ENCODE measurements around the gene ITM2C. TPM values are rescaled to one million over a fixed set of nuclear protein-coding genes. Genes with fewer than 3 reads are reported as not detected.

Gene ITM2C
- total RNA-seq, 2 experiments from 2014 or later = 19.8 to 21.5 TPM

GRCh38 chr2:230905448-230906421 lies 41.0 kb downstream of the ITM2C start:
- Histone ChIP-seq H3K4me3 (ENCODE audit: low read length) (no peak overlapping the region), H3K27me3 (ENCODE audit: control insufficient read depth in 1 of 2, insufficient read depth in 2 of 2, low read length in 2 of 2) (no peaks in the 10 kb centered on the region), H3K4me1 (ENCODE audit: insufficient read depth, low read length) (peaks cover 38% of the 10 kb centered on the region), H3K27ac (ENCODE audit: low read depth in 1 of 2, low read length in 2 of 2) (no peak overlapping the region), H3K36me3 (ENCODE audit: insufficient read depth, low read length) (peaks cover 19% of the 10 kb centered on the region), H3K9me3 (ENCODE audit: control insufficient read depth in 1 of 2, insufficient read depth in 1 of 2, low read length in 2 of 2) (no peaks in the 10 kb centered on the region)
- DNase-seq (peak; percentile 49 to 85 (median 76)), ATAC-seq (ENCODE audit: poor library complexity) (peak; percentile 94)
- ChIA-PET POLR2A (interaction anchor here (1.0 to 1.2 kb wide), 2 partner anchors 11 to 39 kb away, joined by 3 to 4 read pairs; no protein-coding TSS in a partner anchor), CTCF (interaction anchor here (0.5 to 2.9 kb wide), 4 partner anchors 39 to 546 kb away, joined by 3 to 9 read pairs (median 4); no protein-coding TSS in a partner anchor)
- H3K4me3 Mint-ChIP-seq = peak overlapping the region; percentile 38
- peak overlapping the region; percentile 84 for H3K27ac Mint-ChIP-seq
- TF ChIP-seq, protein P1, sequence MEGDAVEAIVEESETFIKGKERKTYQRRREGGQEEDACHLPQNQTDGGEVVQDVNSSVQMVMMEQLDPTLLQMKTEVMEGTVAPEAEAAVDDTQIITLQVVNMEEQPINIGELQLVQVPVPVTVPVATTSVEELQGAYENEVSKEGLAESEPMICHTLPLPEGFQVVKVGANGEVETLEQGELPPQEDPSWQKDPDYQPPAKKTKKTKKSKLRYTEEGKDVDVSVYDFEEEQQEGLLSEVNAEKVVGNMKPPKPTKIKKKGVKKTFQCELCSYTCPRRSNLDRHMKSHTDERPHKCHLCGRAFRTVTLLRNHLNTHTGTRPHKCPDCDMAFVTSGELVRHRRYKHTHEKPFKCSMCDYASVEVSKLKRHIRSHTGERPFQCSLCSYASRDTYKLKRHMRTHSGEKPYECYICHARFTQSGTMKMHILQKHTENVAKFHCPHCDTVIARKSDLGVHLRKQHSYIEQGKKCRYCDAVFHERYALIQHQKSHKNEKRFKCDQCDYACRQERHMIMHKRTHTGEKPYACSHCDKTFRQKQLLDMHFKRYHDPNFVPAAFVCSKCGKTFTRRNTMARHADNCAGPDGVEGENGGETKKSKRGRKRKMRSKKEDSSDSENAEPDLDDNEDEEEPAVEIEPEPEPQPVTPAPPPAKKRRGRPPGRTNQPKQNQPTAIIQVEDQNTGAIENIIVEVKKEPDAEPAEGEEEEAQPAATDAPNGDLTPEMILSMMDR (IDR thresholded peaks at IDR 0.05) = no peak
- H3K4me1 Mint-ChIP-seq (ENCODE audit: low read depth) = peaks cover 43% of the 10 kb centered on the region
- no peaks in the 10 kb centered on the region for H3K27me3 Mint-ChIP-seq
- no peaks in the 10 kb centered on the region for H3K9me3 Mint-ChIP-seq
- peaks cover 15% of the 10 kb centered on the region for H3K36me3 Mint-ChIP-seq (ENCODE audit: low read depth)
- intact Hi-C loops (cut with DNase I, micrococcal nuclease) = loop anchor here (2.0 to 10.0 kb wide), 3 partner anchors 41 to 149 kb away; partner anchors contain the start of genes ITM2C (in 1 of the 2) and PSMD1 (in 1 of the 2)

GRCh38 chr2:230906471-230907230 lies 41.9 kb downstream of the ITM2C start:
- H3K27ac ChIP-seq (ENCODE audit: low read depth in 1 of 2, low read length in 2 of 2) = no peak overlapping the region
- peaks cover 20% of the 10 kb centered on the region for H3K36me3 ChIP-seq (ENCODE audit: insufficient read depth, low read length)
- no peaks in the 10 kb centered on the region for H3K27me3 Mint-ChIP-seq
- DNase-seq (peak in 1 of 14 experiments; percentile 32), ATAC-seq (ENCODE audit: poor library complexity) (no peak)
- TF ChIP-seq, protein P1 (IDR thresholded peaks at IDR 0.05) = no peak
- H3K27ac Mint-ChIP-seq = peak overlapping the region; percentile 84
- H3K4me1 Mint-ChIP-seq (ENCODE audit: low read depth) = peaks cover 43% of the 10 kb centered on the region
- H3K36me3 Mint-ChIP-seq (ENCODE audit: low read depth) = peaks cover 19% of the 10 kb centered on the region
- ChIA-PET CTCF (no interaction called here), POLR2A (no interaction called here)
- H3K27me3 ChIP-seq (ENCODE audit: control insufficient read depth in 1 of 2, insufficient read depth in 2 of 2, low read length in 2 of 2) = no peaks in the 10 kb centered on the region
- H3K9me3 ChIP-seq (ENCODE audit: control insufficient read depth in 1 of 2, insufficient read depth in 1 of 2, low read length in 2 of 2) = no peaks in the 10 kb centered on the region
- H3K9me3 Mint-ChIP-seq = no peaks in the 10 kb centered on the region
- intact Hi-C loops (cut with DNase I, micrococcal nuclease) = loop anchor here (5.0 to 10.0 kb wide), 2 partner anchors 146 to 148 kb away; partner anchors contain the start of gene PSMD1 (in 1 of the 2)
- peaks cover 38% of the 10 kb centered on the region for H3K4me1 ChIP-seq (ENCODE audit: insufficient read depth, low read length)
- H3K4me3 ChIP-seq (ENCODE audit: low read length) = no peak overlapping the region
- no peak overlapping the region for H3K4me3 Mint-ChIP-seq

DNA sequence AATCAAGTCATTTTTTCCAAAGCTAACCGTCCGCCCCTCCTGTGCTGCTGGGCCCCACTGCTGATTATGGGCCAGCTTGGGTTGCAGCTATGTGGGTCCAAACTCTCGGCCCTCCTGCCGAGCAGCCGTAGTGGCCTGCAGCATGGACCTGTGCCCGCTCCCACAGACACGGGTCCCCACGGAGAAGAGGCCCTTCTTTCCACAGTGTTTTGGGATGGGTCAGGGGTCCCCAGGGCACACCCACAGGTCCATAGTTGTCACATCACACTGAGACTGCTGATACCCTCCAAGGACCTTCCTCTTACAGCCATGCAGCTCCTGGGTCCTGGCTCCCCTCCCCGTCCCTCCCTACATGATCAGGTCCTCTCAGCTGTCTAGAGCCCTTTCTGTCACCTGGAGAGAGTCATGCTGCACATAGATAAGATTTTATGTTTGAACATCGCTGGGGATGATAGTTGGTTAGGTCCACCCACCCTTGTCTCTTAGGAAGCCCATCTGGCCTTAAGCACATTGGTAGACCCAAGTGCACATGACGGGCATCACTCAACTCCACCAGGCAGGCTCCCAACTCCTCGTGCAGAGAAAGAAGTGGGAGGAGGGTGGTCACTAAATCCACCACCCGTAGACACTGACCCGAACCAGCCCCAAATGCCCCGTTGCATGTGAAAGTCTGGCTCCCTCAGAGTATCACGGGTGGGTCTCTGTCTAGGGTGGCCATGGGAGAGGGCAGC lies 42.8 kb downstream of the ITM2C start:
- Mint-ChIP-seq H3K4me3 (no peak overlapping the region), H3K27me3 (no peaks in the 10 kb centered on the region), H3K36me3 (ENCODE audit: low read depth) (peaks cover 19% of the 10 kb centered on the region), H3K27ac (no peak overlapping the region), H3K4me1 (ENCODE audit: low read depth) (peaks cover 43% of the 10 kb centered on the region), H3K9me3 (no peaks in the 10 kb centered on the region)
- intact Hi-C loops (cut with DNase I, micrococcal nuclease) = loop anchor here (5.0 to 10.0 kb wide), 2 partner anchors 145 to 147 kb away; partner anchors contain the start of gene PSMD1 (in 1 of the 2)
- H3K36me3 ChIP-seq (ENCODE audit: insufficient read depth, low read length) = peaks cover 20% of the 10 kb centered on the region
- TF ChIP-seq, protein P1 (IDR thresholded peaks at IDR 0.05) = no peak
- H3K9me3 ChIP-seq (ENCODE audit: control insufficient read depth in 1 of 2, insufficient read depth in 1 of 2, low read length in 2 of 2) = no peaks in the 10 kb centered on the region
- DNase-seq (peak in 1 of 14 experiments; percentile 27), ATAC-seq (ENCODE audit: poor library complexity) (no peak)
- H3K27ac ChIP-seq (ENCODE audit: low read depth in 1 of 2, low read length in 2 of 2) = no peak overlapping the region
- ChIA-PET CTCF (no interaction called here), POLR2A (no interaction called here)
- no peaks in the 10 kb centered on the region for H3K27me3 ChIP-seq (ENCODE audit: control insufficient read depth in 1 of 2, insufficient read depth in 2 of 2, low read length in 2 of 2)
- H3K4me3 ChIP-seq (ENCODE audit: low read length) = no peak overlapping the region
- peaks cover 32% of the 10 kb centered on the region for H3K4me1 ChIP-seq (ENCODE audit: insufficient read depth, low read length)
